ENCODE results near the gene ZNF45. TPM values are rescaled to one million over a fixed set of nuclear protein-coding genes. Genes with fewer than 3 reads are reported as not detected.

Gene ZNF45
- total RNA-seq, 3 donors from 2014 or later (not counting 1 experiment from before 2014, with no cell fraction given), result 10.6 to 24.3 (median 14.5) TPM

- no peaks in the 10 kb centered on the region for H3K27me3 Mint-ChIP-seq (ENCODE audit: low read depth in 2 of 2)
- H3K27me3 ChIP-seq (ENCODE audit: control insufficient read depth, insufficient read depth, low read length), result no peaks in the 10 kb centered on the region
- peak overlapping the region; percentile 15 for H3K27ac ChIP-seq (ENCODE audit: low read length)
- peaks cover 50% of the 10 kb centered on the region for H3K36me3 Mint-ChIP-seq
- H3K4me1 Mint-ChIP-seq, result peaks cover 22 to 24% of the 10 kb centered on the region in 2 donors
- H3K27ac Mint-ChIP-seq, result peak overlapping the region; percentile 72 to 93
- H3K4me1 ChIP-seq (ENCODE audit: control insufficient read depth, insufficient read depth, low read length), result peaks cover 12% of the 10 kb centered on the region
- no peak for TF ChIP-seq CTCF (IDR thresholded peaks at IDR 0.05)
- peaks cover 26% of the 10 kb centered on the region for H3K9me3 ChIP-seq (ENCODE audit: control insufficient read depth, insufficient read depth, low read length)
- ATAC-seq (peak; percentile 78 to 98 (median 98)), DNase-seq (peak; percentile 57 to 75)
- H3K4me3 Mint-ChIP-seq, result peak overlapping the region; percentile 97
- 18% methylated on average over 38 of the region's 39 CpGs for WGBS (ENCODE audit: insufficient coverage)
- H3K36me3 ChIP-seq (ENCODE audit: control insufficient read depth, insufficient read depth, low read length), result no peaks in the 10 kb centered on the region
- H3K4me3 ChIP-seq (ENCODE audit: low read length), result peak overlapping the region; percentile 46
- peaks cover 14 to 21% of the 10 kb centered on the region in 2 donors for H3K9me3 Mint-ChIP-seq
- intact Hi-C loops (cut with micrococcal nuclease), result no loop called here
Measured at GRCh38 chr19:43901395-43902390, 33.4 kb downstream of the ZNF45 start.

GRCh38 chr19:43895727-43896308 lies 39.3 kb downstream of the ZNF45 start:
- no peak for TF ChIP-seq CTCF (IDR thresholded peaks at IDR 0.05)
- Mint-ChIP-seq H3K9me3 (peaks cover 8 to 14% of the 10 kb centered on the region in 2 donors), H3K27me3 (ENCODE audit: low read depth in 2 of 2) (no peaks in the 10 kb centered on the region), H3K27ac (no peak overlapping the region), H3K4me1 (peaks cover 6 to 8% of the 10 kb centered on the region in 2 donors), H3K36me3 (peaks cover 55% of the 10 kb centered on the region), H3K4me3 (no peak overlapping the region)
- Histone ChIP-seq H3K4me1 (ENCODE audit: control insufficient read depth, insufficient read depth, low read length) (no peaks in the 10 kb centered on the region), H3K27ac (ENCODE audit: low read length) (no peak overlapping the region), H3K4me3 (ENCODE audit: low read length) (no peak overlapping the region), H3K36me3 (ENCODE audit: control insufficient read depth, insufficient read depth, low read length) (no peaks in the 10 kb centered on the region), H3K27me3 (ENCODE audit: control insufficient read depth, insufficient read depth, low read length) (no peaks in the 10 kb centered on the region), H3K9me3 (ENCODE audit: control insufficient read depth, insufficient read depth, low read length) (peaks cover 13% of the 10 kb centered on the region)
- DNase-seq, result no peak
- intact Hi-C loops (cut with micrococcal nuclease), result no loop called here
- no peak for ATAC-seq
- WGBS (ENCODE audit: insufficient coverage), result no CpG with 5 or more reads among the region's 2 CpGs

GRCh38 chr19:43883864-43884263 lies 51.2 kb downstream of the ZNF45 start, which contains the start of gene ZNF404:
Gene ZNF404 (minus strand): TSS chr19:43883964.
- 87% methylated on average over 2 of the region's 2 CpGs for WGBS (ENCODE audit: insufficient coverage)
- peaks cover 42% of the 10 kb centered on the region for H3K36me3 Mint-ChIP-seq

More at GRCh38 chr19:43883864-43884263, 51.2 kb downstream of the ZNF45 start, which contains the start of gene ZNF404:
- Mint-ChIP-seq H3K27ac (no peak within 1 kb of the TSS), H3K4me3 (no peak within 1 kb of the TSS), H3K4me1 (no peaks in the 10 kb centered on the region), H3K9me3 (peaks cover 15 to 39% of the 10 kb centered on the region in 2 donors), H3K27me3 (ENCODE audit: low read depth in 2 of 2) (no peaks in the 10 kb centered on the region)
- no peak within 1 kb of the TSS for H3K4me3 ChIP-seq (ENCODE audit: low read length)
- no peak for DNase-seq
- H3K36me3 ChIP-seq (ENCODE audit: control insufficient read depth, insufficient read depth, low read length), result no peaks in the 10 kb centered on the region
- intact Hi-C loops (cut with micrococcal nuclease), result no loop called here
- H3K4me1 ChIP-seq (ENCODE audit: control insufficient read depth, insufficient read depth, low read length), result no peaks in the 10 kb centered on the region
- no peaks in the 10 kb centered on the region for H3K27me3 ChIP-seq (ENCODE audit: control insufficient read depth, insufficient read depth, low read length)
- no peak for TF ChIP-seq CTCF (IDR thresholded peaks at IDR 0.05)
- no peak within 1 kb of the TSS for H3K27ac ChIP-seq (ENCODE audit: low read length)
- H3K9me3 ChIP-seq (ENCODE audit: control insufficient read depth, insufficient read depth, low read length), result peaks cover 24% of the 10 kb centered on the region
- no peak for ATAC-seq
